Forelimb muscle (tissue), 1 donor: ENCODE measurements around the gene GGT6. TPM values are rescaled to one million over a fixed set of nuclear protein-coding genes. Genes with fewer than 3 reads are reported as not detected.

Experiments
- DNase-seq: peaks from one replicate; pipeline ENCODE4 v3.0.0-alpha.2; 2013; ENCODE audit warnings: low read depth
- polyA plus RNA-seq: library from polyadenylated mRNA; unstranded; fragments of 120-200 nt; gene quantifications from one replicate; pipeline ENCODE4 v1.2.1, GENCODE V29; 2013; ENCODE audit not compliant: insufficient read length

Gene GGT6
- polyA plus RNA-seq, 1 donor = 0.18 TPM

- no peak for DNase-seq
Observed at GRCh38 chr17:4574448-4575045, 14.2 kb upstream of the GGT6 start.

- no peak for DNase-seq
Observed at GRCh38 chr17:4573669-4574068, 13.3 kb upstream of the GGT6 start.

- DNase-seq = no peak
Observed at GRCh38 chr17:4573115-4573514, 12.7 kb upstream of the GGT6 start.

- DNase-seq = no peak
Observed at GRCh38 chr17:4572131-4572530, 11.8 kb upstream of the GGT6 start.

- no peak for DNase-seq
Observed at GRCh38 chr17:4569591-4569990, 9.2 kb upstream of the GGT6 start.

GRCh38 chr17:4566785-4567184, 6.4 kb upstream of the GGT6 start:
- peak; percentile 36 for DNase-seq

- DNase-seq = peak; percentile 47
Observed at GRCh38 chr17:4565209-4566141, 5.1 kb upstream of the GGT6 start.

- no peak for DNase-seq
Observed at GRCh38 chr17:4562015-4562969, 1.9 kb upstream of the GGT6 start.

- peak; percentile 17 for DNase-seq
Observed at GRCh38 chr17:4560837-4561256, 470 bp upstream of the GGT6 start.

GRCh38 chr17:4559966-4560365, 411 bp downstream of the GGT6 start:
- DNase-seq = no peak

GRCh38 chr17:4559139-4559791, 1.1 kb downstream of the GGT6 start:
- no peak for DNase-seq

GRCh38 chr17:4558347-4558971, 1.9 kb downstream of the GGT6 start:
- no peak for DNase-seq

GRCh38 chr17:4557626-4558346, 2.6 kb downstream of the GGT6 start:
- DNase-seq = no peak

GRCh38 chr17:4556996-4557395, 3.4 kb downstream of the GGT6 start:
- no peak for DNase-seq

GRCh38 chr17:4555873-4556759, 4.3 kb downstream of the GGT6 start:
- DNase-seq = no peak

GRCh38 chr17:4554997-4555799, 5.2 kb downstream of the GGT6 start, which contains the start of gene MYBBP1A:
Gene MYBBP1A, minus strand, starts transcription at chr17:4555384. Its CDS starts 60 bp downstream, at chr17:4555324.
- peak; percentile 90 for DNase-seq

- DNase-seq = no peak
Observed at GRCh38 chr17:4554441-4554996, 5.9 kb downstream of the GGT6 start.

GRCh38 chr17:4553669-4554068, 6.7 kb downstream of the GGT6 start:
- DNase-seq = no peak
